Measurements from ENCODE around the gene TNNI3K. TPM values are rescaled to one million over a fixed set of nuclear protein-coding genes. Genes with fewer than 3 reads are reported as not detected.

Gene TNNI3K
- 7.2 TPM for total RNA-seq

GRCh38 chr1:74235153-74235552, at the start of gene TNNI3K:
TNNI3K (plus strand) TSS chr1:74235387; CDS start chr1:74235452, 65 bp downstream.

GRCh38 chr1:74197657-74198552, 37.3 kb upstream of the TNNI3K start, which contains the start of the genes FPGT and LRRIQ3:
FPGT (plus strand) TSS chr1:74198242; CDS start chr1:74198279, 37 bp downstream.
LRRIQ3 (minus strand) TSS chr1:74198176; CDS start chr1:74183684, 14,492 bp downstream.

GRCh38 chr1:74512170-74512915, 277.2 kb downstream of the TNNI3K start, which contains the start of gene LRRC53:
LRRC53 (minus strand) TSS chr1:74512611; CDS start chr1:74483349, 29,262 bp downstream.

Other genes with a start within 250 kb of the TNNI3K start
- 2.5 TPM for gene LRRIQ3, start 37.2 kb upstream of the TNNI3K start, total RNA-seq
- gene FPGT, start 37.1 kb upstream of the TNNI3K start, total RNA-seq = 23.8 TPM